Measurements from ENCODE around the gene TDRD12.
"Not testable (repeated sequence)": the region's sequence is repeated elsewhere in the genome, so short reads cannot be mapped to it uniquely, and the experiment has no call there.

The TDRD12 gene

GRCh38 chr19:32773126-32773525, 53.6 kb downstream of the TDRD12 start:
- Mint-ChIP-seq H3K27ac (no peak overlapping the region), H3K27me3 (ENCODE audit: low read depth) (no peaks in the 10 kb centered on the region), H3K9me3 (no peaks in the 10 kb centered on the region), H3K36me3 (ENCODE audit: low read depth) (no peaks in the 10 kb centered on the region), H3K4me1 (no peaks in the 10 kb centered on the region), H3K4me3 (no peak overlapping the region)
- TF ChIP-seq CTCF (IDR thresholded peaks at IDR 0.05; ENCODE audit: unreplicated experiment in 3 of 3): no peak

GRCh38 chr19:32779082-32779481, 59.5 kb downstream of the TDRD12 start:
- H3K4me3 Mint-ChIP-seq: no peak overlapping the region
- H3K9me3 Mint-ChIP-seq: peaks cover 20% of the 10 kb centered on the region
- H3K36me3 Mint-ChIP-seq (ENCODE audit: low read depth): peaks cover 4% of the 10 kb centered on the region
- no peak for TF ChIP-seq CTCF (IDR thresholded peaks at IDR 0.05; ENCODE audit: unreplicated experiment in 3 of 3)
- H3K27me3 Mint-ChIP-seq (ENCODE audit: low read depth): no peaks in the 10 kb centered on the region
- no peaks in the 10 kb centered on the region for H3K4me1 Mint-ChIP-seq
- H3K27ac Mint-ChIP-seq: no peak overlapping the region

- H3K4me1 Mint-ChIP-seq: no peaks in the 10 kb centered on the region
- H3K27ac Mint-ChIP-seq: no peak overlapping the region
Observed at GRCh38 chr19:32781280-32781679, 61.7 kb downstream of the TDRD12 start.

GRCh38 chr19:32782089-32782488, 62.5 kb downstream of the TDRD12 start:
- H3K9me3 Mint-ChIP-seq: peaks cover 26% of the 10 kb centered on the region
- not testable (repeated sequence) for H3K27me3 Mint-ChIP-seq (ENCODE audit: low read depth); H3K4me3 Mint-ChIP-seq; H3K27ac Mint-ChIP-seq; H3K36me3 Mint-ChIP-seq (ENCODE audit: low read depth); H3K4me1 Mint-ChIP-seq

More at GRCh38 chr19:32781280-32781679, 61.7 kb downstream of the TDRD12 start:
- H3K4me3 Mint-ChIP-seq: no peak overlapping the region
- TF ChIP-seq CTCF (IDR thresholded peaks at IDR 0.05; ENCODE audit: unreplicated experiment in 3 of 3): no peak
- no peaks in the 10 kb centered on the region for H3K27me3 Mint-ChIP-seq (ENCODE audit: low read depth)
- H3K36me3 Mint-ChIP-seq (ENCODE audit: low read depth): peaks cover 4% of the 10 kb centered on the region
- peaks cover 21% of the 10 kb centered on the region for H3K9me3 Mint-ChIP-seq

GRCh38 chr19:32787161-32787813, 67.7 kb downstream of the TDRD12 start:
- H3K27me3 Mint-ChIP-seq (ENCODE audit: low read depth); H3K4me1 Mint-ChIP-seq; H3K4me3 Mint-ChIP-seq; H3K27ac Mint-ChIP-seq; H3K36me3 Mint-ChIP-seq (ENCODE audit: low read depth): not testable (repeated sequence)
- peaks cover 14% of the 10 kb centered on the region for H3K9me3 Mint-ChIP-seq

GRCh38 chr19:32787895-32788294, 68.3 kb downstream of the TDRD12 start:
- H3K9me3 Mint-ChIP-seq; H3K4me1 Mint-ChIP-seq; H3K36me3 Mint-ChIP-seq (ENCODE audit: low read depth); H3K27me3 Mint-ChIP-seq (ENCODE audit: low read depth); H3K4me3 Mint-ChIP-seq; H3K27ac Mint-ChIP-seq: not testable (repeated sequence)

- peaks cover 4% of the 10 kb centered on the region for H3K36me3 Mint-ChIP-seq (ENCODE audit: low read depth)
- H3K4me1 Mint-ChIP-seq: peaks cover 5% of the 10 kb centered on the region
- H3K27me3 Mint-ChIP-seq (ENCODE audit: low read depth): no peaks in the 10 kb centered on the region
- no peak for TF ChIP-seq CTCF (IDR thresholded peaks at IDR 0.05; ENCODE audit: unreplicated experiment in 3 of 3)
- peaks cover 5% of the 10 kb centered on the region for H3K9me3 Mint-ChIP-seq
- no peak overlapping the region for H3K4me3 Mint-ChIP-seq
- no peak overlapping the region for H3K27ac Mint-ChIP-seq
Observed at GRCh38 chr19:32789429-32789828, 69.9 kb downstream of the TDRD12 start.

All from nephron (organoid).